Sigmoid colon (tissue), 7 donors: ENCODE data around the gene CYB5R3. TPM values are rescaled to one million over a fixed set of nuclear protein-coding genes. Genes with fewer than 3 reads are reported as not detected.
A peak's percentile ranks its signal among the peaks of the same experiment; 100 is the strongest.

ENCODE experiments used
- DNase-seq: peaks from one replicate; pipeline ENCODE4 v3.0.0-alpha.2; 2019
- H3K27ac ChIP-seq, 4 donors: fragments of 200-600 bp; sonication (generic); one replicate each; pipeline ENCODE4 v1.5.1; 2016 to 2019; ENCODE audit warnings: mild to moderate bottlenecking in 1 of 4
- H3K27me3 ChIP-seq, 3 donors: fragments of 200-600 bp; sonication (generic); one replicate each; pipeline ENCODE4 v1.5.1; 2019; ENCODE audit warnings: mild to moderate bottlenecking in 1 of 3
- H3K36me3 ChIP-seq, 4 donors: fragments of 200-600 bp; sonication (generic); one replicate each; pipeline ENCODE4 v1.5.1; 2016 to 2019
- H3K4me1 ChIP-seq, 4 donors: fragments of 200-600 bp; sonication (generic); one replicate each; pipeline ENCODE4 v1.5.1; 2017 to 2019
- H3K4me3 ChIP-seq, 4 donors: fragments of 200-600 bp; sonication (generic); one replicate each; pipeline ENCODE4 v1.5.1; 2017 to 2019; ENCODE audit warnings: mild to moderate bottlenecking in 2 of 4, moderate library complexity in 1 of 4
- H3K9me3 ChIP-seq, 4 donors: fragments of 200-600 bp in 3 of 4; sonication (generic) in 3 of 4; one replicate each; pipeline versions ENCODE4 v1.5.1 to v1.6.1; 2013 to 2019
- EP300 ChIP-seq, 4 donors: sonication (generic); formaldehyde crosslinking; IDR thresholded peaks; one replicate each; pipeline ENCODE4 v1.6.1; 2017; ENCODE audit warnings: antibody characterized with exemption in 4 of 4
- POLR2A ChIP-seq, 2 donors: fragments of 450-650 bp; IDR thresholded peaks; one replicate each; pipeline ENCODE4 v1.6.1; 2016; ENCODE audit warnings: antibody characterized with exemption in 2 of 2, mild to moderate bottlenecking in 2 of 2, moderate library complexity in 2 of 2
- POLR2AphosphoS5 ChIP-seq, 4 donors: sonication (generic); formaldehyde crosslinking; IDR thresholded peaks; one replicate each; pipeline ENCODE4 v1.6.1; 2017; ENCODE audit warnings: antibody characterized with exemption in 4 of 4
- WGBS, 2 donors: extraction: QIAGEN DNeasy Blood & Tissue Kit; methylation state at CpG; one replicate each; pipeline ENCODE4 v1.1.7; 2013; 5-methylcytosine and 5-hydroxymethylcytosine counted together
- intact Hi-C: fragments of 100-400 bp; cut with DNase I; formaldehyde crosslinking; loops from one replicate; pipeline ENCODE4 v1.15.1; 2023
- polyA plus RNA-seq, 3 donors: library from polyadenylated mRNA; stranded (reverse); fragments of 200-250 nt; gene quantifications; one replicate each; pipeline ENCODE4 v1.2.3, GENCODE V29; 2013
- total RNA-seq, 4 donors: library from RNA; depleted of rRNA; stranded (reverse); fragments of >200 nt; gene quantifications; one replicate each; pipeline ENCODE4 v1.1.0, GENCODE V29; 2016
- TF ChIP-seq, protein P1 (sequence below), 4 experiments: fragments of 450-650 bp in 3 of 4; fragments of 200-600 bp in 1 of 4; IDR thresholded peaks; one replicate each; pipeline ENCODE4 v1.5.1; 2016 to 2019; ENCODE audit warnings: antibody characterized with exemption in 4 of 4, mild to moderate bottlenecking in 3 of 4, moderate library complexity in 2 of 4
- donor health status: healthy with polysubstance abuse.
- donor health status: Bipolar disorder and iron deficiency.
- donor health status: healthy.

Gene CYB5R3
- total and polyA plus RNA-seq, 7 donors: 44.9 to 158 (median 78.7) TPM

DNA sequence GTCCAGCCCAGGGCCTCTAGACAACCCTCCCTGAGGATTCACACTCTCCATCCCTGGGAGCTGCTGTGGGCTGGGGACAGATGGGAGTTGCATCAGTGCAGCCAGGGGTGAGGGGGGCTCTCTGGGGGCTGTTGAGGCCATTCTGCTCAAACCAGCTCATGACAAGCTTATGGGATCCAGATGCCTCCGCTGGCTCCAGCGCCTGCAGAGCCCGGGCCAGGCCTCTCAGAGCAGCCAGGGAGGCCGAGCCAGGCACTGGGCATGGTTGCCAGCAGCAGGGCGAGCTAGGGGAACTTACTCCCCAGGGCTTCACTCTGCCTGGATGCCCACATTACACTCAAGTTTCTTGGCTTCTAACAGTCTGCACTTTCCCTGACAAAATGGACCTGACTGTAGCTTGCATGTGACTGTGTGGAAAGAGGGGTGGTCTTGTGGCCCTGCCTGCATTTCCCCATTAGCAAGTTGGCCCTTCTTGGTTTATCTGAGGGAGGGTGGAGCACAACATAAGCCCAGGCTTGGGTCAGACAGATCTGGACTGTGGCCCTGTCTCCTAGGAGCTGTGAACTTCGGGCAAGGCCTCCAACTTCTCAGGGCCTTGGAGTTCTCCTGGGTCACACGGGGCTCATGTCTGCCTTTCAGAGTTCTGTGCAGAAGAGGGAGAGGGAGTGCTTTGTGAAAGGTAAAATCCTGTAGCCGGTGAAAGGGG, 34.5 kb upstream of the CYB5R3 start:
- WGBS, 2 donors: 80 to 83% methylated on average over 8 of the region's 8 CpGs
- intact Hi-C loops: no loop called here
- peak; percentile 96 for DNase-seq
- Histone ChIP-seq H3K36me3 (no peaks in the 10 kb centered on the region), H3K9me3 (no peaks in the 10 kb centered on the region), H3K27ac (peak overlapping the region; percentile 88 to 97 (median 94)), H3K4me1 (peaks cover 0 to 84% (median 73%) of the 10 kb centered on the region in 4 donors), H3K27me3 (no peaks in the 10 kb centered on the region), H3K4me3 (no peak overlapping the region)
- TF ChIP-seq, protein P1, sequence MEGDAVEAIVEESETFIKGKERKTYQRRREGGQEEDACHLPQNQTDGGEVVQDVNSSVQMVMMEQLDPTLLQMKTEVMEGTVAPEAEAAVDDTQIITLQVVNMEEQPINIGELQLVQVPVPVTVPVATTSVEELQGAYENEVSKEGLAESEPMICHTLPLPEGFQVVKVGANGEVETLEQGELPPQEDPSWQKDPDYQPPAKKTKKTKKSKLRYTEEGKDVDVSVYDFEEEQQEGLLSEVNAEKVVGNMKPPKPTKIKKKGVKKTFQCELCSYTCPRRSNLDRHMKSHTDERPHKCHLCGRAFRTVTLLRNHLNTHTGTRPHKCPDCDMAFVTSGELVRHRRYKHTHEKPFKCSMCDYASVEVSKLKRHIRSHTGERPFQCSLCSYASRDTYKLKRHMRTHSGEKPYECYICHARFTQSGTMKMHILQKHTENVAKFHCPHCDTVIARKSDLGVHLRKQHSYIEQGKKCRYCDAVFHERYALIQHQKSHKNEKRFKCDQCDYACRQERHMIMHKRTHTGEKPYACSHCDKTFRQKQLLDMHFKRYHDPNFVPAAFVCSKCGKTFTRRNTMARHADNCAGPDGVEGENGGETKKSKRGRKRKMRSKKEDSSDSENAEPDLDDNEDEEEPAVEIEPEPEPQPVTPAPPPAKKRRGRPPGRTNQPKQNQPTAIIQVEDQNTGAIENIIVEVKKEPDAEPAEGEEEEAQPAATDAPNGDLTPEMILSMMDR (IDR thresholded peaks at IDR 0.05): no peak
- TF ChIP-seq POLR2AphosphoS5 (IDR thresholded peaks at IDR 0.05): peak; percentile 35 to 85 (median 72)
- TF ChIP-seq EP300 (IDR thresholded peaks at IDR 0.05): peak in 2 of 4 donors; percentile 30 to 66

DNA sequence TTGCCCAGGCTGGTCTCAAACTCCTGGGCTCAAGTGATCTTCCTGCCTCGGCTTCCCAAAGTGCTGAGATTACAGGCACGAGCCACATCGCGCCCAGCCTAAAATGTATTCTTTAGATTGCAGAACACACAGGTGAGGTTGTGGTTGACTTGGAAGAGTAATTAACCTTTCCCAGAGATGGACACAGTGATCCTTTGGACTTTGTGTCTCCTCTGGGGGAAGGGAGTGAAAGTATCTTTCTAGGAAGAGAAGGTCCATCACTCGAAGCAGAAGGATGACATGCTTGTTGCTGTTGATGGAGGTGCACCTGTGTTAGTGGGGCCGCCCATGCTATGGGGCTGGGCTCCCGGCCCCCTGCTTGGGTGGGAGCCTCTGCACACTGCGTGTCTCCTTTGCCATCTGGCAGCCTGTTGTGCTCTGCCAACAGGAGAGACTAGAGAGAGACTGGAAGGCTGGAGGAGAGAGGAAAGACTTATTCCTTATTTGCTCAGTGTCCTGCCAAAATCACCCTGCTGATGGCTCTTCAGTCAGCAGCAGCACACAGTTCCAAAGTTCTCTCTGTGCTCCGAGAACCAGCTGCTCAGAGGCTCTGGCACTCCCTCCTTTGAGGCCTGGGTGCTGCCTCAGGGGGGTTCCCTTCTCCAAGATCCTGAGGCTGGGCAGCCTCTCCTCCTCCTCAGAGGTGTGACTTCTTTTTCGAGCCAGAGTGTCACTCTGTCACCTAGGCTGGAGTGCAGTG, 33.1 kb upstream of the CYB5R3 start:
- peaks cover 0 to 76% (median 60%) of the 10 kb centered on the region in 4 donors for H3K4me1 ChIP-seq
- no peak for DNase-seq
- intact Hi-C loops: no loop called here
- no peaks in the 10 kb centered on the region for H3K36me3 ChIP-seq
- TF ChIP-seq, protein P1 (IDR thresholded peaks at IDR 0.05): no peak
- TF ChIP-seq POLR2AphosphoS5 (IDR thresholded peaks at IDR 0.05) (peak in 1 of 4 donors; percentile 12), EP300 (IDR thresholded peaks at IDR 0.05) (no peak), POLR2A (IDR thresholded peaks at IDR 0.05) (no peak)
- no peaks in the 10 kb centered on the region for H3K27me3 ChIP-seq
- 26 to 64% methylated on average over 10 of the region's 10 CpGs for WGBS, 2 donors
- peak overlapping the region; percentile 88 to 97 (median 94) for H3K27ac ChIP-seq
- no peak overlapping the region for H3K4me3 ChIP-seq
- no peaks in the 10 kb centered on the region for H3K9me3 ChIP-seq

DNA sequence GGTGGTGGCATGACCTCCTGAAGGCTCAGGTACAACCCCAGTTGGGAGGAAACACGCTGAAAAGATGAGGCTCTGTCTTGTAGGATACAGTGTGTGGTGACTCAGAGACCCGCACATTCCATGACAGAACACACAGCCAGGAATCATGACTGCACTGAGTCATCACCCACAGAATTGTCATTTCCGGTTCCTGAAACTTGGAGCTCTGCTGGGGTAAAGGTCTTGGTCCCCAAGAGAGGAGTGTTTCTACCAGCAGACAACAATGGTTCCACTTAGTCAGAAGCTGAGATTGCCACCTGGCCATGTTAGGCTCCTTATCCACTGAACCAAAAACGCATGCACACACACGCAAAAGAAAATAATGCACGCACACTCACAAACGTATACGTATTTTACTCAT, 31.5 kb upstream of the CYB5R3 start:
- intact Hi-C loops: no loop called here
- Histone ChIP-seq H3K4me3 (no peak overlapping the region), H3K27ac (peak overlapping the region in 3 of 4 donors; percentile 35 to 41 (median 39)), H3K4me1 (peaks cover 0 to 74% (median 59%) of the 10 kb centered on the region in 4 donors), H3K36me3 (no peaks in the 10 kb centered on the region), H3K27me3 (no peaks in the 10 kb centered on the region), H3K9me3 (no peaks in the 10 kb centered on the region)
- WGBS, 2 donors: 82 to 90% methylated on average over 8 of the region's 8 CpGs
- no peak for DNase-seq
- TF ChIP-seq, protein P1 (IDR thresholded peaks at IDR 0.05): no peak
- TF ChIP-seq POLR2AphosphoS5 (IDR thresholded peaks at IDR 0.05) (peak; percentile 11 to 68 (median 25)), EP300 (IDR thresholded peaks at IDR 0.05) (no peak), POLR2A (IDR thresholded peaks at IDR 0.05) (no peak)

DNA sequence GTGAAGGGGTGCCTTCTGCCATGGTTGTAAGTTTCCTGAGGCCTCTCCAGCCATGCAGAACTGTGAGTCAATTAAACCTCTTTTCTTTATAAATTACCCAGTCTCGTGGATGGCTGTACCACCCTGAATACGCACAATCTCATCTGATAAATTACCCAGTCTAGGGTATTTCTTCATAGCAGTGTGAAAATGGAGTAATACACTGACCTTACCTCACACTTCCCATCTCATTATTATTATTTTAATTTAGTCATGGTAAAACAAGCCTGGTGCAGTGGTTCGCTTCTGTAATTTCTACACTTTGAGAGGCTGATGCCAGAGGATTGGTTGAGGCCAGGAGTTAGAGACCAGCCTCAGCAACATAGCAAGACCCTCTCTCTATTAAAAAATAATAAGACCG, 30.5 kb upstream of the CYB5R3 start:
- Histone ChIP-seq H3K27ac (no peak overlapping the region), H3K36me3 (no peaks in the 10 kb centered on the region), H3K9me3 (no peaks in the 10 kb centered on the region), H3K4me1 (peaks cover 0 to 72% (median 52%) of the 10 kb centered on the region in 4 donors), H3K4me3 (no peak overlapping the region), H3K27me3 (no peaks in the 10 kb centered on the region)
- WGBS, 2 donors: 80 to 92% methylated on average over 4 of the region's 4 CpGs
- TF ChIP-seq, protein P1 (IDR thresholded peaks at IDR 0.05): no peak
- no peak for TF ChIP-seq POLR2A (IDR thresholded peaks at IDR 0.05)
- no peak for TF ChIP-seq EP300 (IDR thresholded peaks at IDR 0.05)
- intact Hi-C loops: no loop called here
- DNase-seq: no peak
